Endothelial cell of hepatic sinusoid (primary cell): Measurements from ENCODE around the gene HM13.
"Not testable (repeated sequence)": the region's sequence is repeated elsewhere in the genome, so short reads cannot be mapped to it uniquely, and the experiment has no call there.

Source experiments
- in situ Hi-C: cut with HindIII; loops from 2 replicates; pipeline ENCODE4 v1.10.0; 2017; ENCODE audit warnings: low sequenced_read_pairs

Gene HM13

GRCh38 chr20:31500527-31500926, 13.7 kb upstream of the HM13 start:
- in situ Hi-C loops: no loop called here

- in situ Hi-C loops: not testable (repeated sequence)
Measured at GRCh38 chr20:31502884-31503673, 11.2 kb upstream of the HM13 start.

- in situ Hi-C loops: no loop called here
Measured at GRCh38 chr20:31505903-31506302, 8.3 kb upstream of the HM13 start.

GRCh38 chr20:31508517-31509244, 5.6 kb upstream of the HM13 start:
- in situ Hi-C loops: no loop called here

- in situ Hi-C loops: loop anchor here (10.0 kb wide), 1 partner anchor 50 kb away; no protein-coding TSS in a partner anchor
Measured at GRCh38 chr20:31515072-31515774, 981 bp downstream of the HM13 start.

- in situ Hi-C loops: loop anchor here (10.0 kb wide), 1 partner anchor 51 kb away; no protein-coding TSS in a partner anchor
Measured at GRCh38 chr20:31515775-31516107, 1.5 kb downstream of the HM13 start.

GRCh38 chr20:31516166-31516565, 1.9 kb downstream of the HM13 start:
- in situ Hi-C loops: loop anchor here (10.0 kb wide), 1 partner anchor 51 kb away; no protein-coding TSS in a partner anchor

GRCh38 chr20:31516651-31517050, 2.4 kb downstream of the HM13 start:
- in situ Hi-C loops: loop anchor here (10.0 kb wide), 1 partner anchor 52 kb away; no protein-coding TSS in a partner anchor

GRCh38 chr20:31517373-31517772, 3.1 kb downstream of the HM13 start:
- in situ Hi-C loops: loop anchor here (10.0 kb wide), 1 partner anchor 53 kb away; no protein-coding TSS in a partner anchor

- in situ Hi-C loops: not testable (repeated sequence)
Measured at GRCh38 chr20:31521267-31521666, 7.0 kb downstream of the HM13 start.

- in situ Hi-C loops: no loop called here
Measured at GRCh38 chr20:31522731-31523130, 8.5 kb downstream of the HM13 start.

GRCh38 chr20:31523361-31524283, 9.4 kb downstream of the HM13 start:
- in situ Hi-C loops: no loop called here

GRCh38 chr20:31527266-31527665, 13.0 kb downstream of the HM13 start:
- in situ Hi-C loops: no loop called here

- in situ Hi-C loops: no loop called here
Measured at GRCh38 chr20:31535298-31535697, 21.1 kb downstream of the HM13 start.

GRCh38 chr20:31536575-31536974, 22.3 kb downstream of the HM13 start:
- in situ Hi-C loops: no loop called here

GRCh38 chr20:31537116-31537871, 23.1 kb downstream of the HM13 start:
- in situ Hi-C loops: no loop called here

- in situ Hi-C loops: no loop called here
Measured at GRCh38 chr20:31537890-31538289, 23.6 kb downstream of the HM13 start.

GRCh38 chr20:31538326-31538725, 24.1 kb downstream of the HM13 start:
- in situ Hi-C loops: no loop called here

GRCh38 chr20:31539636-31540035, 25.4 kb downstream of the HM13 start:
- in situ Hi-C loops: not testable (repeated sequence)

- in situ Hi-C loops: no loop called here
Measured at GRCh38 chr20:31540406-31540805, 26.2 kb downstream of the HM13 start.
